HEK293T (cell line): ENCODE data around the gene TTLL11.

ENCODE experiments used
- CTCF ChIA-PET: fragments of 350-600 bp; formaldehyde crosslinking; extraction: SDS; loops from one replicate; lab custom pipeline; 2021; ENCODE audit warnings: antibody characterized with exemption, inconsistent platforms; lab: Yijun Ruan, JAX
- POLR2A ChIA-PET: fragments of 350-600 bp; formaldehyde crosslinking; extraction: SDS; loops from one replicate; lab custom pipeline; 2020; ENCODE audit warnings: antibody characterized with exemption, inconsistent platforms; lab: Yijun Ruan, JAX
- DNase-seq: peaks from one replicate; pipeline ENCODE4 v3.0.0; 2012; ENCODE audit warnings: mixed read lengths; ENCODE audit errors: extremely low spot score
- ARNT ChIP-seq: fragments of 450-650 bp; IDR thresholded peaks from 2 replicates; pipeline ENCODE4 v1.6.1; 2017; ENCODE audit warnings: mild to moderate bottlenecking
- BHLHE40 ChIP-seq: fragments of 450-650 bp; IDR thresholded peaks from 2 replicates; pipeline ENCODE4 v1.6.1; 2016; ENCODE audit warnings: mild to moderate bottlenecking, moderate library complexity, borderline replicate concordance
- CTBP1 ChIP-seq: fragments of 450-650 bp; IDR thresholded peaks from 2 replicates; pipeline ENCODE4 v1.6.1; 2016; ENCODE audit warnings: borderline replicate concordance
- ELF4 ChIP-seq: fragments of 450-650 bp; IDR thresholded peaks from 2 replicates; pipeline ENCODE4 v1.6.1; 2017; ENCODE audit warnings: antibody characterized with exemption
- FOXA1 ChIP-seq: fragments of 450-650 bp; IDR thresholded peaks from 2 replicates; pipeline ENCODE4 v1.6.1; 2016; ENCODE audit warnings: mild to moderate bottlenecking
- FOXK2 ChIP-seq: fragments of 450-650 bp; IDR thresholded peaks from 2 replicates; pipeline ENCODE4 v1.6.1; 2016; ENCODE audit warnings: mild to moderate bottlenecking
- FOXM1 ChIP-seq: fragments of 450-650 bp; IDR thresholded peaks from 2 replicates; pipeline ENCODE4 v1.6.1; 2017; ENCODE audit warnings: mild to moderate bottlenecking, borderline replicate concordance
- HDGF ChIP-seq: fragments of 450-650 bp; IDR thresholded peaks from 2 replicates; pipeline ENCODE4 v1.6.1; 2017; ENCODE audit warnings: antibody characterized with exemption, borderline replicate concordance
- L3MBTL2 ChIP-seq: fragments of 450-650 bp; conservative IDR thresholded peaks from 2 replicates; pipeline ENCODE4 v1.6.1; 2016; ENCODE audit warnings: mild to moderate bottlenecking
- LEF1 ChIP-seq: fragments of 450-650 bp; IDR thresholded peaks from 2 replicates; pipeline ENCODE4 v1.6.1; 2017; ENCODE audit warnings: mild to moderate bottlenecking, borderline replicate concordance
- NFRKB ChIP-seq: fragments of 450-650 bp; IDR thresholded peaks from 2 replicates; pipeline ENCODE4 v1.6.1; 2016; ENCODE audit warnings: mild to moderate bottlenecking, moderate library complexity
- PKNOX1 ChIP-seq: fragments of 450-650 bp; IDR thresholded peaks from 2 replicates; pipeline ENCODE4 v1.6.1; 2016
- SP1 ChIP-seq: fragments of 450-650 bp; IDR thresholded peaks from 2 replicates; pipeline ENCODE4 v1.6.1; 2017
- SUZ12 ChIP-seq: fragments of 450-650 bp; IDR thresholded peaks from 2 replicates; pipeline ENCODE4 v1.6.1; 2016; ENCODE audit warnings: mild to moderate bottlenecking
- TARDBP ChIP-seq: fragments of 450-650 bp; IDR thresholded peaks from 2 replicates; pipeline ENCODE4 v1.6.1; 2016
- ZNF384 ChIP-seq: fragments of 450-650 bp; IDR thresholded peaks from 2 replicates; pipeline ENCODE4 v1.6.1; 2016

The TTLL11 gene

GRCh38 chr9:121826711-121827110 lies 266.4 kb downstream of the TTLL11 start:
- CTCF ChIA-PET, result no interaction called here
- POLR2A ChIA-PET, result no interaction called here
- no peak for DNase-seq
- TF ChIP-seq NFRKB, result no peak
- no peak for TF ChIP-seq BHLHE40
- no peak for TF ChIP-seq ARNT

DNA sequence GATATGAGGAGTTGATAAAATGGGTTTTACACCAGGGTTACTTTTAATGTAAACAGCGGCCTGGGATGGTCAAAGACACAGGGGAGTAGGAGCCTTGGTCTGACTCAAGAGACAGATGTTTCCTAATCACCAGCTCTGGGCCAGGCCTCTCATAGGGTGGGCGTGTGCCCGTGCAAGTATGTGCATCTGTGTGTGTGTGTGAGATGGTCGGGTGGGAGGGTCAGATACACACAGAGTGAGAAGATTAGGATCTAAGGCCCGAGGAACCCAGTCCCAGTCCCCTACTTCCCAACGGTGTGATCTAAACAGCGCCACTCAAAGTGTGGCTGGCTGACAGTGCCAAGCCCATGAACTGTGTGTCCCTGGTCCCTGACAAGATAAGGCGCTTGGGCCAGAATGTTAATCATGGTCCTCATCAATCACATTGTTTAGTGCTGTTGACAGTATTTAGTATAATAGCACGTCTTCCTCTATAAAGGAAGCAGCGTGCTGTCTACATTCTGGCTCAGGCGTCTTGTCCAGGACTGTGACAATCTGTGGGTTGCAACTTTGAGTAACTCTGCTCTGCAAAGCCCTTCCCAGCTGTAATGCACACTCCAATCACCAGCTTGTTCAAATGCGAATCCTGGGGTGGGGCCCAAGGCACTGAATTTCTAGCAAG lies 267.9 kb downstream of the TTLL11 start:
- CTCF ChIA-PET, result interaction anchor here (0.6 to 0.8 kb wide), 2 partner anchors 227 to 1571 kb away, joined by 3 read pairs; no protein-coding TSS in a partner anchor
- TF ChIP-seq SP1 (no peak), ELF4 (no peak), HDGF (no peak), FOXM1 (no peak), SUZ12 (no peak), ZNF384 (no peak), PKNOX1 (no peak), LEF1 (no peak), NFRKB (no peak)
- POLR2A ChIA-PET, result no interaction called here
- no peak for DNase-seq

- ChIA-PET CTCF (interaction anchor here (0.6 kb wide), 1 partner anchor 1571 kb away, joined by 3 read pairs; no protein-coding TSS in a partner anchor), POLR2A (no interaction called here)
- no peak for TF ChIP-seq SP1
- TF ChIP-seq BHLHE40, result no peak
- no peak for TF ChIP-seq TARDBP
- no peak for TF ChIP-seq FOXK2
- TF ChIP-seq CTBP1, result no peak
- TF ChIP-seq ZNF384, result no peak
- TF ChIP-seq HDGF, result no peak
- TF ChIP-seq ARNT, result no peak
- no peak for TF ChIP-seq FOXA1
- peak; percentile 21 for DNase-seq
Observed at GRCh38 chr9:121824651-121825030, 268.5 kb downstream of the TTLL11 start.

- ChIA-PET CTCF (no interaction called here), POLR2A (no interaction called here)
- no peak for DNase-seq
- TF ChIP-seq FOXM1 (no peak), HDGF (no peak), TARDBP (no peak), ELF4 (no peak), NFRKB (no peak), ZNF384 (no peak), CTBP1 (no peak), BHLHE40 (no peak), SUZ12 (no peak), ARNT (no peak), L3MBTL2 (no peak), FOXK2 (no peak), SP1 (no peak), LEF1 (no peak), FOXA1 (no peak), PKNOX1 (no peak)
Observed at GRCh38 chr9:121823451-121824169, 269.5 kb downstream of the TTLL11 start.

GRCh38 chr9:121822093-121823085 lies 270.7 kb downstream of the TTLL11 start:
- no peak for DNase-seq
- POLR2A ChIA-PET, result no interaction called here
- CTCF ChIA-PET, result no interaction called here
- TF ChIP-seq FOXA1 (no peak), NFRKB (no peak), SP1 (no peak), PKNOX1 (no peak), FOXM1 (no peak), LEF1 (no peak), ZNF384 (no peak), BHLHE40 (no peak), CTBP1 (no peak), SUZ12 (no peak), ARNT (no peak), ELF4 (no peak), TARDBP (no peak), FOXK2 (no peak), L3MBTL2 (no peak), HDGF (no peak)

GRCh38 chr9:121821326-121821725 lies 271.8 kb downstream of the TTLL11 start:
- TF ChIP-seq SUZ12 (no peak), NFRKB (no peak), SP1 (no peak), FOXM1 (no peak), ELF4 (no peak), BHLHE40 (no peak), FOXA1 (no peak), HDGF (no peak), ZNF384 (no peak), LEF1 (no peak), CTBP1 (no peak), TARDBP (no peak)
- ChIA-PET POLR2A (no interaction called here), CTCF (no interaction called here)
- DNase-seq, result no peak
